ENCODE data around the gene ATXN10. TPM values are rescaled to one million over a fixed set of nuclear protein-coding genes. Genes with fewer than 3 reads are reported as not detected.

The ATXN10 gene
- total RNA-seq, 4 donors from 2014 or later, result 35.5 to 83.3 (median 51.1) TPM

GRCh38 chr22:45880091-45880715 lies 208.6 kb downstream of the ATXN10 start:
- peak in 1 of 2 donors; percentile 80 for DNase-seq (ENCODE audit: low spot score in 2 of 2)
- TF ChIP-seq, protein P1, sequence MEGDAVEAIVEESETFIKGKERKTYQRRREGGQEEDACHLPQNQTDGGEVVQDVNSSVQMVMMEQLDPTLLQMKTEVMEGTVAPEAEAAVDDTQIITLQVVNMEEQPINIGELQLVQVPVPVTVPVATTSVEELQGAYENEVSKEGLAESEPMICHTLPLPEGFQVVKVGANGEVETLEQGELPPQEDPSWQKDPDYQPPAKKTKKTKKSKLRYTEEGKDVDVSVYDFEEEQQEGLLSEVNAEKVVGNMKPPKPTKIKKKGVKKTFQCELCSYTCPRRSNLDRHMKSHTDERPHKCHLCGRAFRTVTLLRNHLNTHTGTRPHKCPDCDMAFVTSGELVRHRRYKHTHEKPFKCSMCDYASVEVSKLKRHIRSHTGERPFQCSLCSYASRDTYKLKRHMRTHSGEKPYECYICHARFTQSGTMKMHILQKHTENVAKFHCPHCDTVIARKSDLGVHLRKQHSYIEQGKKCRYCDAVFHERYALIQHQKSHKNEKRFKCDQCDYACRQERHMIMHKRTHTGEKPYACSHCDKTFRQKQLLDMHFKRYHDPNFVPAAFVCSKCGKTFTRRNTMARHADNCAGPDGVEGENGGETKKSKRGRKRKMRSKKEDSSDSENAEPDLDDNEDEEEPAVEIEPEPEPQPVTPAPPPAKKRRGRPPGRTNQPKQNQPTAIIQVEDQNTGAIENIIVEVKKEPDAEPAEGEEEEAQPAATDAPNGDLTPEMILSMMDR (IDR thresholded peaks at IDR 0.05), result no peak
- TF ChIP-seq POLR2A (IDR thresholded peaks at IDR 0.05), result no peak
- H3K4me3 ChIP-seq (ENCODE audit: low read depth, poor library complexity, severe bottlenecking), result no peak overlapping the region
- intact Hi-C loops (cut with DNase I; ENCODE audit: low total_unique reads), result no loop called here
- 25 to 31% methylated on average over 9 to 21 of the region's 22 CpGs for WGBS, 2 donors

DNA sequence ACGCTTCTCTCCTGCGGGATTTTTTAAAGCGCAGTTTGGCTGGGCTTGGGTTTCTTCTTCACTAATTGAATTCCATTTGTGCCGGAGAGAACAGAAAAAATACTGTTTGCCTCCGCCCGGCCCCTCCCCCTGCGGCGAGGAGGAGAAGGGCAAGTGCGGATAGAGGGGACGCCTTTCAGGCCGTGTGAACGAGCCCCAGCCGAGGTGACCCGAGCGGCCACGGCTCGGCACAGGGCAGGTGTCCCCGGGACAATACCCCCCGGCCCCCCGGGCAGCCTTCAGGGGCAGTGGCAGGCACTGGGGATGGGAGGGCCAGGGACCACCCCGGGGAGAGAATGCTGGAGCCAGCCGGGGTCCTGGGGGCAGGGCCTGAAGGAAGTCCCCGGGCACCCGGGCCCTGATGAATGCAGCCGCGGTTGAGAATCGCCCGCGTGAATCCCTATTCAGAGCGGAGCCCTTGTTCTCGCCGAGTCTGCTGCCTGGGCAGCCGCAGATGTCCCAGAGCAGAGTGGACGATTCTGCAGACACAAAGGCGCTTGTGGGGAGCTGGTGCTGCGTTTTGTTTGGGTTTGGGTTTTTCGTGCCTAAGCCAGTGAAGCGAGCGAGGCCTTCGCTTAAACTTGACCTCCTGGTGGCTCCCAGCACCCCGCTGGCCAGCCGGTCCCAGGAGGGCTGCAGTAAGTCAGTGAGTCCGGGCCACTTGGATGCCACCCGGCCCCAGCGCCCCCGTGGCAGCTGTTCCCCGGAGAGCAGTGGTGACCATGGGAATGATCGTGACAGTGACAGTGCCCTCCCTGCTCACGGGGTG lies 209.3 kb downstream of the ATXN10 start:
- no peak overlapping the region for H3K4me3 ChIP-seq (ENCODE audit: low read depth, poor library complexity, severe bottlenecking)
- no peak for TF ChIP-seq POLR2A (IDR thresholded peaks at IDR 0.05)
- TF ChIP-seq, protein P1 (IDR thresholded peaks at IDR 0.05), result no peak
- intact Hi-C loops (cut with DNase I; ENCODE audit: low total_unique reads), result no loop called here
- no peak for DNase-seq (ENCODE audit: low spot score in 2 of 2)
- WGBS, 2 donors, result 30 to 33% methylated on average over 45 to 49 of the region's 49 CpGs

GRCh38 chr22:45881524-45881875 lies 209.9 kb downstream of the ATXN10 start:
- TF ChIP-seq, protein P1 (IDR thresholded peaks at IDR 0.05), result no peak
- TF ChIP-seq POLR2A (IDR thresholded peaks at IDR 0.05), result no peak
- DNase-seq (ENCODE audit: low spot score in 2 of 2), result no peak
- intact Hi-C loops (cut with DNase I; ENCODE audit: low total_unique reads), result no loop called here
- H3K4me3 ChIP-seq (ENCODE audit: low read depth, poor library complexity, severe bottlenecking), result no peak overlapping the region
- 73 to 85% methylated on average over 8 of the region's 8 CpGs for WGBS, 2 donors

DNA sequence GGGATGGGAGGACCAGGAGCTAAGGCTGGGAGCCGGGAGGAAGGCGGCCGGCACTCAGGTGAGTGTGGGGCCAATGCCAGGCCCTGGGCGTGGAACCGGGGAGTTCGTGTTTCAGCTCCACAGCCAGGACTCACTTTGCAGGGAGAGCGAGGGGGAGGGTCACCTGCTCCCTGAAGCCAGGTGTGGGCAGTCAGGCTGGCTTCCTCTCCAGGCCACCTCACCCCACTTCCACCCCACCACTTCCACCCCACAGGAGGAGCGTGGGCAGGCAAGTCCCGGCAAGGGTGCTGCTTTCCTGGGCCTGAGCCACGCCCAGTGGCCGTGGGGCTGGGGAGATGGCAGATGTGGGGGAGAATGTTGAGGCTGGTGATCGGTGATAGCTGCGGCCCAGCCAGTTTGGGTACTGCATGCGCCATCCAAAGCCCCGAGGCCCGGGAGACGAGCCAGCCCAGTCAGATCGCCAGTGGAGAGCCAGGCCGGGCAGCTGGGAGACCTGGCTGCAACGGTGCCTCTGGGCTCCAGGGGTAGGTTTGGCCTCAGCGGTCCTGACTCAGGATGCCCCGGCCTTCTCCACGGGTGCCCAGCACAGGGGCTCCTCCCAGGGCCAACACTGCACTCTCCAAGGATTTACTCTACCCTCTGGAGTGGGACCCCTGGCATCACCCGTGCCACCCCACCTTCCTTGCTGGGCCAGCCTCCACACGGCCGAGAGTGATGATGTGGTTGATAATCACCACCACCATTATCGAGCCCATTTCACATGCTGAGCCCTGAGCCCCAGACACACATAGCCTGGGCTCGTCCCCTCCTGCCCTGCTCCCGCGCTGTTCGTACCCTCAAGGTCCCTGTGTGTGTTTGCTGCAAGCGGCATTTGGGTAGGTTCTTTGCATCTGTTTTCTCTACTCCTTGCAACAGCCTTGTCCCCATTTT lies 211.5 kb downstream of the ATXN10 start:
- no peak overlapping the region for H3K4me3 ChIP-seq (ENCODE audit: low read depth, poor library complexity, severe bottlenecking)
- intact Hi-C loops (cut with DNase I; ENCODE audit: low total_unique reads), result no loop called here
- TF ChIP-seq, protein P1 (IDR thresholded peaks at IDR 0.05), result no peak
- TF ChIP-seq POLR2A (IDR thresholded peaks at IDR 0.05), result no peak
- DNase-seq (ENCODE audit: low spot score in 2 of 2), result no peak
- WGBS, 2 donors, result 53 to 65% methylated on average over 32 of the region's 32 CpGs

DNA sequence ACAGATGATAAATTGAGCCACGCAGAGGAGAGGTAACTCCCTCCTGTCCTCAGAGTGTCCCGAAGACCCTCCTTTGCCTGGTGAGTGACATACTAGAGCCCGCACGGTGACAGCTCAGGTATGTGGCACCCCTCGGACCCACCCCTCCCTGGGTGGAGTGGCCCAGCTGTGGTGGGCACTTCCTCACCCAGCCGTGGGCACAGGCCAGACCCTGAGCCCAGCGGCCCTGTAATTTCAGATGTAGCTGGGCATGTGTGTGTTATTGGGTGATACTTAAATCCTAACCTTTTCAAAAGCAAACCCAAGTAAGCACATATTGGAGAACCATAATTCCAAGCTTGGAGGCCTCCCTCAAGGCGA lies 212.2 kb downstream of the ATXN10 start:
- no peak overlapping the region for H3K4me3 ChIP-seq (ENCODE audit: low read depth, poor library complexity, severe bottlenecking)
- intact Hi-C loops (cut with DNase I; ENCODE audit: low total_unique reads), result no loop called here
- DNase-seq (ENCODE audit: low spot score in 2 of 2), result no peak
- TF ChIP-seq POLR2A (IDR thresholded peaks at IDR 0.05), result no peak
- TF ChIP-seq, protein P1 (IDR thresholded peaks at IDR 0.05), result no peak
- 83 to 85% methylated on average over 8 of the region's 8 CpGs for WGBS, 2 donors

Measured in lower leg skin (tissue), 4 donors.